ENCODE data around the gene IL17RA. TPM values are rescaled to one million over a fixed set of nuclear protein-coding genes. Genes with fewer than 3 reads are reported as not detected.

IL17RA gene
- total RNA-seq, 3 donors from 2014 or later (not counting 1 experiment from before 2014, with no cell fraction given): 22.1 to 42.6 (median 28.7) TPM

GRCh38 chr22:17086296-17086695 lies 1.5 kb downstream of the IL17RA start:
- ATAC-seq (no peak), DNase-seq (peak in 1 of 2 donors; percentile 48)
- intact Hi-C loops (cut with micrococcal nuclease): loop anchor here (10.0 kb wide), 1 partner anchor 689 kb away; the partner anchor contains the start of gene BID
- peak overlapping the region in 1 of 2 donors; percentile 91 for H3K27ac Mint-ChIP-seq
- H3K9me3 Mint-ChIP-seq: no peaks in the 10 kb centered on the region
- H3K9me3 ChIP-seq (ENCODE audit: control insufficient read depth, insufficient read depth, low read length): no peaks in the 10 kb centered on the region
- H3K4me1 Mint-ChIP-seq: peaks cover 35 to 55% of the 10 kb centered on the region in 2 donors
- H3K27me3 Mint-ChIP-seq (ENCODE audit: low read depth in 2 of 2): no peaks in the 10 kb centered on the region
- peak overlapping the region; percentile 96 for H3K4me3 Mint-ChIP-seq
- TF ChIP-seq CTCF (IDR thresholded peaks at IDR 0.05): no peak
- no peaks in the 10 kb centered on the region for H3K27me3 ChIP-seq (ENCODE audit: control insufficient read depth, insufficient read depth, low read length)
- H3K4me1 ChIP-seq (ENCODE audit: control insufficient read depth, insufficient read depth, low read length): peaks cover 54% of the 10 kb centered on the region
- peak overlapping the region; percentile 83 for H3K4me3 ChIP-seq (ENCODE audit: low read length)
- no peaks in the 10 kb centered on the region for H3K36me3 Mint-ChIP-seq
- H3K27ac ChIP-seq (ENCODE audit: low read length): no peak overlapping the region
- WGBS (ENCODE audit: insufficient coverage): 85% methylated on average over 7 of the region's 7 CpGs
- H3K36me3 ChIP-seq (ENCODE audit: control insufficient read depth, insufficient read depth, low read length): no peaks in the 10 kb centered on the region

DNA sequence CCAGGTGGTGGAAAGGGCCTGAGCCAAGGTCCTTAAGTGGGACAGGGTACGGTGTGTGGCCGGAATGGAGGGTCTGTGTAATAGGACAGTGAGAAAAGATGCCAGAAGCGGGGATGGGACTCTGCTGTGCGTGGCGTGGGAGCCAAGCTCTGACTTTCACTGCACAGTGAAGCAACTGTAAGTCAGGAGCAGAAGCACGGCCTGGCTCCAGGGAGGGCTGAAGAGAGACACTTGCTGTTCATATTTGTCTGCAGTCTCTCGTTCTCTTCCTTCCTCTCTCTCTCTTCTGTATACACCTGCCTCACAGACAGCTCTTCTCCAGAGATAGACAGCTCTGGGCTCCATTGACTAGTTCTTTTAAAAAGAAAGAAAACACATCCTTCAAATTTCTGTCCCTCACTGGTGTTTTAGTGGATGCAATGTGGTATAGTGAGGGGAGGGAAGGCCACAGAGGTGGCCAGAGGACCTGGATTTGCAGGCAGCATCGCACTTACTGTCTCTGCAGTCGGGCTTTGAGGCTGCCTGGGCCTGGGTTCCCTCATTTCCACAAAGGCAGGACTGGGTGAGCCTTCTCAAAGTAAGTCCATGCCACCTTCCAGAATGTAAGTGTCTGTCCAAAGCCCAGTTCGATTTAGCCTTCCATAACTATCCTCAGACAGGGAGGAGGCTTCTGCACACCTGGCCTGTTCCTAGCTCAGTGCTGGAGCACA lies 2.1 kb downstream of the IL17RA start:
- Histone ChIP-seq H3K27me3 (ENCODE audit: control insufficient read depth, insufficient read depth, low read length) (no peaks in the 10 kb centered on the region), H3K4me1 (ENCODE audit: control insufficient read depth, insufficient read depth, low read length) (peaks cover 57% of the 10 kb centered on the region), H3K36me3 (ENCODE audit: control insufficient read depth, insufficient read depth, low read length) (no peaks in the 10 kb centered on the region), H3K27ac (ENCODE audit: low read length) (no peak overlapping the region), H3K4me3 (ENCODE audit: low read length) (no peak overlapping the region), H3K9me3 (ENCODE audit: control insufficient read depth, insufficient read depth, low read length) (no peaks in the 10 kb centered on the region)
- ATAC-seq: no peak
- intact Hi-C loops (cut with micrococcal nuclease): loop anchor here (10.0 kb wide), 1 partner anchor 688 kb away; the partner anchor contains the start of gene BID
- H3K27me3 Mint-ChIP-seq (ENCODE audit: low read depth in 2 of 2): no peaks in the 10 kb centered on the region
- 67% methylated on average over 9 of the region's 10 CpGs for WGBS (ENCODE audit: insufficient coverage)
- H3K9me3 Mint-ChIP-seq: no peaks in the 10 kb centered on the region
- H3K36me3 Mint-ChIP-seq: no peaks in the 10 kb centered on the region
- H3K4me3 Mint-ChIP-seq: peak overlapping the region; percentile 96
- peaks cover 39 to 59% of the 10 kb centered on the region in 2 donors for H3K4me1 Mint-ChIP-seq
- no peak for TF ChIP-seq CTCF (IDR thresholded peaks at IDR 0.05)
- peak overlapping the region; percentile 76 to 91 for H3K27ac Mint-ChIP-seq
- DNase-seq: peak in 1 of 2 donors; percentile 54

DNA sequence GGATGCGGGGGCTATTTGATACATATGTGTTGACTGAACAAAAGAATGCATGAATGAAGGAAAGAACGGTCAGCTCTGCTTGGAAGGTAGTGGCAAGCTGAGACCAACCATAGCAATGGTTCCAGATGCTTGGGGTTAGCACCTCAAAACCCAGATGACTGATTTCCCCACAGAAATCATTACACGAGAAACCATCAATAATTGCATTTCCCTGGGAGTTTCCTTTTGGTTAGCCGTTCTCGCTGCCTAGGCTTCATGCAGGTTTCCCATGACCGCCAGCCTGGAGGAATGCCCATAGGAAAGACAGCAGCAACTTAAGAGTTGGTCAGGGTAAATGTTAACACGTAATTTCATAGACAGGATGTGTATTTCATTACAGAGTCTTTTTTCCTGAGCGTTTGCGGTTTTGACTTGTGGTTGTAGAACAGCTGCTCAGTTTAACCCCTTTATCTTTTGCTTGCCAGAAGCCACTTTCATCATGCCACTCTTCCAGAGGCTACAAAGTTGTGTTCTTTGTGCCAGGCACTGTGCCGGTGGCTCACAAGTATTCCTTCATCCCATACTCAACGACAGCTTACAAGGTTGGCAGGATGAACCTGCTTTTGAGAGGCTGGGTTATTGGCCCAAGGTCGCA lies 2.8 kb downstream of the IL17RA start:
- WGBS (ENCODE audit: insufficient coverage): 7% methylated on average over 12 of the region's 12 CpGs
- Histone ChIP-seq H3K27ac (ENCODE audit: low read length) (no peak overlapping the region), H3K4me1 (ENCODE audit: control insufficient read depth, insufficient read depth, low read length) (peaks cover 58% of the 10 kb centered on the region), H3K9me3 (ENCODE audit: control insufficient read depth, insufficient read depth, low read length) (no peaks in the 10 kb centered on the region), H3K4me3 (ENCODE audit: low read length) (peak overlapping the region; percentile 13), H3K27me3 (ENCODE audit: control insufficient read depth, insufficient read depth, low read length) (no peaks in the 10 kb centered on the region), H3K36me3 (ENCODE audit: control insufficient read depth, insufficient read depth, low read length) (no peaks in the 10 kb centered on the region)
- H3K36me3 Mint-ChIP-seq: peaks cover 3% of the 10 kb centered on the region
- TF ChIP-seq CTCF (IDR thresholded peaks at IDR 0.05): no peak
- peak overlapping the region; percentile 76 to 91 for H3K27ac Mint-ChIP-seq
- DNase-seq: peak; percentile 36 to 83
- H3K27me3 Mint-ChIP-seq (ENCODE audit: low read depth in 2 of 2): no peaks in the 10 kb centered on the region
- H3K4me3 Mint-ChIP-seq: peak overlapping the region; percentile 96
- peak; percentile 12 to 30 (median 24) for ATAC-seq
- no peaks in the 10 kb centered on the region for H3K9me3 Mint-ChIP-seq
- H3K4me1 Mint-ChIP-seq: peaks cover 43 to 62% of the 10 kb centered on the region in 2 donors
- intact Hi-C loops (cut with micrococcal nuclease): loop anchor here (10.0 kb wide), 1 partner anchor 687 kb away; the partner anchor contains the start of gene BID

All from natural killer cell (primary cell).